ENCODE measurements around the gene CDH5. TPM values are rescaled to one million over a fixed set of nuclear protein-coding genes. Genes with fewer than 3 reads are reported as not detected.
A peak's percentile ranks its signal among the peaks of the same experiment; 100 is the strongest.

CDH5 gene
- total RNA-seq, 1 experiment from 2014 or later, result not detected

DNA sequence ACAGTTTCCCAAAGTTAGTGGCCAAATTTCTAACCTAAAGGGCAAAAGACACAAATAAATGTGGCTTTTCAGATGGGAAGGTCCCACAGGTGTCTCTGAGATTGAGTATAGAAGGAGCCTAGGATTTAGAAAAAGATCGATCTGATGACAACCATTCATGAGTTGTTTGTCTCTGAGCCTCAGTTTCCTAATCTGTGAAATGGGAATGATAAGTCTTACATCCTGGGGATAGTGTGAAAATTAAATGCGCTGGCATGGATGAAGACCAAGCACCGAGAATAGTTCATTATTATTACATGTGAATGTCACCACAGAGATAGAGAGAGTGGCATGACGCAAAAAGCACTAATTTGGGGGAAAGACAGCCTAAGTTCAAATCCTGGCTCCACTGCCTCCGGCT is 7.2 kb downstream of the CDH5 start:
- no peak for DNase-seq (ENCODE audit: low read depth)

DNA sequence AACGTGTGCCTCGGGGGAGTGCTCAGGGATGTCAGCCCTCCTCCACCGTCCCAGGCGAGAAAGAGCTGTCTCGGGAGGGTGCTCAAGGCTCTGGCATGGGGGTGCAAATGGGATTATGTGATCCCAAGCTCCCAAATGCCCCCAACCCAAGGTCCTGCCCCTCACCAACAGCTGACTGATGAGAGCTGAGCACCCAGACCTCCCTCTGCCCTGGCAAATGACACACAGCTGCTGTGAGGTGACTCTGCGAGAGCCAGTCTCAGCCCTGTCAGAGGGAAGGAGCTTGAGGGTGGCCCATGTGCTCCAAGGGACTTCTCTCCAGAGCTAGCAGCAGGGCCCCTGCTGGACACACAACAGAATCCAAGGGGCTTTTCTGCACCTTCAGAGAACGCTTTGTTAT is 7.7 kb downstream of the CDH5 start:
- DNase-seq (ENCODE audit: low read depth), result no peak

DNA sequence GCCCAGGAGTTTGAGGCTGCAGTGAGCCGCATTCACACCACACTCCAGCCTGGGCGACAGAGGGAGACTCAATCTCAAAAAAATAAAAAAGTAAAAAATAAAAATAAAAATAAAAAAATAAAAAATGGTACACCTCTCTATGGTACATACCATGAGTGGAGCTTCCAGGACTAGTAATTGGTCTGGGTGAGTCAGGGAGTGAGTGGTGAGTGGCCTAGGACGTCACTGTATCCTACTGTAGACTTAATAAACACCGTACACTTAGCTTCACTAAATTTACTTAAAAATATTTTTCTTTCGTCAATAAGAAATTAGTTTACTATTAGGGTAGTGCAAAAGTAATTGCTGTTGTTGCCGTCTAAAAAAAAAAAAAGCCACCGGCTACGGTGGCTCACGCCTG is 9.0 kb downstream of the CDH5 start:
- DNase-seq (ENCODE audit: low read depth), result no peak

DNA sequence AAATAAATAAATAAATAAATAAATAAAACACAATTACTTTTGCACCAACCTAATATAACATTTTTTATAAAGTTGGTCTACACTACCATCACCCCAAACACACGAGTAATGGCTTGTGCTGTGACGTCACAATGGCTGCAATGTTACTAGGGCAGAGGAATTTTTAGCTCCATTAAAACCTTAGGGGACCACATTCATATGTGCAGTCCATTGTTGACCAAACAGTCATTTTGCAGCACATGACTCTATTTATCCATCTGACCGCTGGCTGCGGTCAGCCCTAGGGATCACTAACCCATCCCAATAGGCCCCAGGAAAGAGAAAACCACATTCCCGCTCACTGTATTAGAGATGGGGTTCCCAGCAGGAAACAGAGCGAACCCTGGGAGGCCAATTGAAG is 9.6 kb downstream of the CDH5 start:
- DNase-seq (ENCODE audit: low read depth), result peak; percentile 52

DNA sequence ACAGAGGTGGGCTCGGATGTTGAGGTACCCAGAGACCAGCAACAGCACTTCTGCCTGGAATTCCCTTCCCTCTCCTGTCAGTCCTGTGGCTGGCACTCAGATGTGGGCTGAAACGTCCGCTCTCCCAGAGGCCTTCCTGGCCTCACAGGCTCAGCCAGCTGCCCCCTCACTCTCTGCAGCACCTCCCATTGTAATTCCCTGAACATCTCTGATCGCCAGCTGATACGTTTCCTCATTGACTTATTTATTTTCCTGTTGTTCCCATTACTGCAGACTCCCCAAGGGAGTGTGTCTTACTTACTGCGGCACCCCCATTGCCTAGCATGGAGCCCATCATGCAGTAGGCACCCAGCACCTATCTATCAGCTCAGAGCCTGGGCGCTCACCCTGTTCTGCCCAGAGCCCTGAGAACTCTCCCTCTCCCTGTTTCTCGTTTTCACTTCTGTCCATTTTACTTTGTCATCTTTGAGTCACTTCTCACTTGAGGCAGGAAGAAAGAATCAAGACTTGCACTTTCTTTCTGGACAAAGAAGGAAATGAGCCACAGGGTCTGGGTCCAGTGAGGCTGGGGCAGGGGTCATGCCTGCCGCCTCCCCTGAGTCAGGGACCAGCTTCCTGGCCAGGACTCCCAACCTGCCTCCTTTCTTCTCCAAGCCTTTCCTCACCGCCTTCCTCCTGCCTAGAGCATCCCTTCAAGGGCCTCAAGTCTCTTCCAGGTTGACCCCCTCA is 10.2 kb downstream of the CDH5 start:
- no peak for DNase-seq (ENCODE audit: low read depth)

DNA sequence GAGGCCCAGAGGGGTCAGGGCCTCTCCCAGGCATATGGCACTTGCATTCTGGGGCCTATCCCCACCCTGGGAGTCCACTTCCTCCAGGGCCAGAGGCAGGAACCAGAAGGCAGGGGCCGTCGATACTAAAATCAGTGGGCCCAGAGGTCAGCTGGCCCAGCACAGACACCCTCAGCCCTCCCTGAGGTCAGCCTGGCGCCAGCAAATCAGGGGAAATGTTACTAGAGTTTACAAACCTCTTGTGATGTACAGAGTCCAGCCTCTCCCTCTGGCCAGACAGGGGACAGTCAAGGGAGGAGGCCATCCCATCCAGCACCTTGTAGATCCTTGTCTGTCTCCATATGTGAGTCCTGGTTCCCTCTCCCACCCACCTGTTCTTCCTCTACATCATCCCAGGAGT is 10.8 kb downstream of the CDH5 start:
- DNase-seq (ENCODE audit: low read depth), result no peak

DNA sequence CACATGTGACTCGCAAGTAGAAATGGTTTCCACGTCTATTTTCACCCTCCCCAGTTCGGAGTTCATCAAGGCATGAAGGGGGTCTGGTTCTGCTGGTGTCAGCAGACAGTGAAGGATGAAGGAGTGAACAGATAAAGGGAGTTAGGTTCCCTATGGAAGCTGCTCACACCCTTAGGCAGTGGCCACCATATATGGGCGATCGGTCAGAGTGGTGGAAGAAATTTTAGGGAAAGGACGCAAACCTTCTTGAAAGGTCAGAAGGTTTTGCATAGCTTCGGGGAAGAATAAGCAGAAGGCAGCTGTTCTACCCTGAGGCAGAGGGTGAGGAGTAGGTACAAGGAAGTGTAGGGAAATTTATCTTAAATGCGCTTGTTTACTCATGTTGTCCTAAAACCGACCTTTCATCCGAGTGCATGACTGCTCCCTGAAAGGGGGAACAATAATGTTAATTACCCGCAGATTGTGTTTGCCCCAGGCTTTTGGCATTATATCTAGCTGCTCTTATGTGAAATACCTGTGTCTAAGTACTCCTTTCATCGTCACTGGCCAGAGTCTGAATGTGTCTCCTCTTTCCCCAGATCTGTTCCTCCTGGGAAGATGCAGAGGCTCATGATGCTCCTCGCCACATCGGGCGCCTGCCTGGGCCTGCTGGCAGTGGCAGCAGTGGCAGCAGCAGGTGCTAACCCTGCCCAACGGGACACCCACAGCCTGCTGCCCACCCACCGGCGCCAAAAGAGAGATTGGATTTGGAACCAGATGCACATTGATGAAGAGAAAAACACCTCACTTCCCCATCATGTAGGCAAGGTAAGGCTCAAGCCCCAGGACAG is 12.5 kb downstream of the CDH5 start:
- DNase-seq (ENCODE audit: low read depth), result peak; percentile 27

DNA sequence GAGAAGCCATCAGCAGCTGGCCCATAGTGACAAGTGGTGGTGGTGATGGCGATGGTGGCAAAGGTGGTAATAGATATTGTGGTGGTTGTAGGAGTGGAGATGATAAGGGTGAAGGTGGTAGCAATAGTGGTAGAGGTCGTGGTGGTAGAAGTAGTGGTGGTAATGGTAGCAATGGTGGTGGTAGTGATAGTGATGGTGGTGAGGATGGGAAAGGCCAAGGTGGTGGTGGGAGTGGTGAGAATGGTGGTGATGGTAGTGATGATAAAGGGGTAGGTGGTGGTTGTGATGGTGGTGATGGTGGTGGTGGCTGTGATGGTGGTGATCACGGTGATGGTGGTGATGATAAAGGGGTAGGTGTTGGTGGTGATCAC is 13.1 kb downstream of the CDH5 start:
- no peak for DNase-seq (ENCODE audit: low read depth)

DNA sequence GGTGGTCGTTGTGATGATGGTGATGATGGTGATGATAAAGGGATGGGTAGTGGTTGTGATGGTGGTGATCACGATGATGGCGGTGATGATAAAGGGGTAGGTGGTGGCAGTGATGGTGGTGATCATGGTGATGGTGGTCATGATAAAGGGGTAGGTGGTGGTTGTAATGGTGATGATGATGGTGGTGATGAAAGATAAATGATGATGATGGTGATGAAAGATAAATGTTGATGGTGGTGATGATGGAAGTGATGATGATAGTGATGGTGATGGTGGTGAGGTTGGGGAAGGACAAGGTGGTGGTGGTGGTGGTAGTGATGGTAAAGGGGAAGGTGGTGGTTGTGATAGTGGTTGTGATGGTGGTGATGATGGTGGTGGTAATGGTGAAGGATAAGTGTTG is 13.9 kb downstream of the CDH5 start:
- DNase-seq (ENCODE audit: low read depth), result no peak

DNA sequence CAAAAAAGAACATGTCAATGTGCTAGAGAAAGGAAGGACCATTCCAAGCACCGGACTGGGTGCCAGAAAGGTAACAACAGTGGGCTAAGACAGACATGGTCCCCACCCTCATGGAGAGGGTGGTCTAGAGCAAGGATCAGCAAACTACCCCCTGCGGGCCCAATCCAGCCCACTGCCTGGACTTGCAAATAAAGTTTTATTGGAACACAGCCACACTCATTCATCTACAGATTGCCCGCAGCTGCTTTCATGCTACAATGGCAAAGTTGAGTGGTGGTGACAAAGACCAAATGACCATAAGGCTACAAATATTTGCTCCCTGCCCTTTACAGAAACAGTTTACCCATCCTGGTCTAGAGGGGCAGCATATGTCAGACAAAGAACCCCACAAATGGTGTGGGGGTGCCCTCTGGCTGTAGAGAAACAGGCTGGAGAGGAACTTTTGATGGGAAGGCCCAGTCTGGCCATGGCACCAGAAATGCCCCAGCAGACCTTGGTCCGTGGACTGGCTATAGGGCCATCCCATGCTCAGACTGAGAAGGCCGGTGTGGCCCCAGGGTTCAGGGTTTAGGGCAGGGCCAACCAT is 15.2 kb downstream of the CDH5 start:
- DNase-seq (ENCODE audit: low read depth), result no peak

DNA sequence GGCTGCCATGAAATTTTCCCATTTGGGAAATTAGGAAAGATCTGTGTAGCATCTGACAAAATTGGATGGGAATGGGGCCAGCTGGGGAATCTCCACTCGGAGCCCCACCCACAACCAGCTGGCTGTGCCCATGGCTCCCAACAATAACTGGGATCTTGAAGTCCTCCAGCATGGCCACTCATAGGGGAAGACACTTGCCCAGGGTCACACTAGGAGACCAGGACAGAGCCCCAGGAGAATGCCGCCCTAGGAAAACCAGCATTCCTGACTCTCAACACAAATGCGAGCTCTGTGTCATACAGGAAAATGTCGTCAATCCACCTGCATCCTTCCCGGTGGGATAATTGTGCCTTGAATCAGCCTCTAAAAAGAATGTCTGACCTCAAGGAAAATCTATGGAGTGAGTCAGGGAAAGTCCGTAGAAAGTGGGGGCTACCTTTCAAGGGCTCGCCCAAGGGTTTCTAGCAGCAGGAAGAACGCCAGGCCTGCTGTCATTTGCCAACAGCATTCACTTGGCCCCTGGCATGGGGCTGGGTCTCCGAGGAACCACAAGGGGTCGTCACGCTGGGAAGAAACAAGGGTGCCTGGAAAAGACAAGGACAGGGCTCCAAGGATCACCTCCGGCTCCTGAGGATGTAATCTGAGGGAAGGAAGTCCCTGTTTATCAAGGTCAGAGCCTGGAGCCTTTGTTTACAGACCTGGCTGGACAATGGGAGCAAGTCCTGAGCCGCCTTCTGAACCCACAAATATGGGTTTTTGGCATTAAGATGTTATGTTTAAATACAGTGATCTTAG is 15.9 kb downstream of the CDH5 start:
- peak; percentile 70 for DNase-seq (ENCODE audit: low read depth)

DNA sequence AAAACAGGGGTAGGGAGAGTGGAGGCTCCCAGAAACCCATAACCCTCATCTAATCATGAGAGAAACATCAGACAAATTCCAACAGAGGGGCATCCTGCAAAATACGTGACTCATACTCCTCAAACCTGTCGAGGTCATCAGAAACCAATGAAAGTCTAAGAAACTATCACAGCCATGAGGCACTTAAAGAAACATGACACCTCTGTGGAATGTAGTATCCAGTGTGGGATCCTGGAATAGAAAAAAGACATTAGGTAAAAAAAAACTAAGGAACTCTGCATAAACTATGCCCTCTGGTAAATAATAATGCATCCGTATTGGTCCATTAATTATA is 16.4 kb downstream of the CDH5 start:
- DNase-seq (ENCODE audit: low read depth), result peak; percentile 77

DNA sequence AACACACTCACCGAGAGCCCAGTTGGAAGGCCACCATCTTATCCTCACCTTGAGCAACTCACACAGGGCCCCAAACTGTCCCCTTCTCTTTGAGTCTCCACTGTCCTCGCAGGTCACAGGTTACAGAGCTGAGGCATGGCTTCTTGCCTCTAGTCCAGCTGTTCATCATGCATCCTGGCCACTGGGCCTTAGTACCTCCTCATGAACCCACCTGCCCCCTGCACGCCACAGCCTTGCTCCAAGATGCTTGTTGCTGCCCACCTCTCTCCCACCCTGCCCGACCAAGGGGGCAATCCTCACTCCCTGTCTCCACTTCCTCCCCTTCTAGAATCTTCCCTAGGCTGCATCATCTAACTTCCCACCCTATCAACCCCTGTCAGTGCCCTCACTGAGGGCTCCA is 17.1 kb downstream of the CDH5 start:
- DNase-seq (ENCODE audit: low read depth), result no peak

DNA sequence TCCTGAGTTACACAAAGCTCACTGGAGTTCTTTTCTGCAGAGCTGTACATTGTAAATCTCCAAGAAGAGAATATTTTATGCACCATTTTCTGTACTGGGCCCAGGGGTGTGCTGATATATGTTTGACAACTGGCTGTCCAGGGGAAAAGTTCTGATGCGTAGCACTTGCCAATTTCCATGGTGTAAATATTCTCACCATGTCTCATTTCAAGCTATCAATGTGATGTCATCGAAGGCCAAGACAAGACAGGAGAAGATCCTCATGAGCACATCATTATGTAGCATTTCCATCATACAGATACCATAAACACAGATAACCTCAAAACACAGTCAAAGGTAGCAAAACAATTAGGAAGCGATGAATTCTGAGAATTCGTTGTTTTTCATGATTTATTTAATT is 18.9 kb downstream of the CDH5 start:
- DNase-seq (ENCODE audit: low read depth), result no peak

DNA sequence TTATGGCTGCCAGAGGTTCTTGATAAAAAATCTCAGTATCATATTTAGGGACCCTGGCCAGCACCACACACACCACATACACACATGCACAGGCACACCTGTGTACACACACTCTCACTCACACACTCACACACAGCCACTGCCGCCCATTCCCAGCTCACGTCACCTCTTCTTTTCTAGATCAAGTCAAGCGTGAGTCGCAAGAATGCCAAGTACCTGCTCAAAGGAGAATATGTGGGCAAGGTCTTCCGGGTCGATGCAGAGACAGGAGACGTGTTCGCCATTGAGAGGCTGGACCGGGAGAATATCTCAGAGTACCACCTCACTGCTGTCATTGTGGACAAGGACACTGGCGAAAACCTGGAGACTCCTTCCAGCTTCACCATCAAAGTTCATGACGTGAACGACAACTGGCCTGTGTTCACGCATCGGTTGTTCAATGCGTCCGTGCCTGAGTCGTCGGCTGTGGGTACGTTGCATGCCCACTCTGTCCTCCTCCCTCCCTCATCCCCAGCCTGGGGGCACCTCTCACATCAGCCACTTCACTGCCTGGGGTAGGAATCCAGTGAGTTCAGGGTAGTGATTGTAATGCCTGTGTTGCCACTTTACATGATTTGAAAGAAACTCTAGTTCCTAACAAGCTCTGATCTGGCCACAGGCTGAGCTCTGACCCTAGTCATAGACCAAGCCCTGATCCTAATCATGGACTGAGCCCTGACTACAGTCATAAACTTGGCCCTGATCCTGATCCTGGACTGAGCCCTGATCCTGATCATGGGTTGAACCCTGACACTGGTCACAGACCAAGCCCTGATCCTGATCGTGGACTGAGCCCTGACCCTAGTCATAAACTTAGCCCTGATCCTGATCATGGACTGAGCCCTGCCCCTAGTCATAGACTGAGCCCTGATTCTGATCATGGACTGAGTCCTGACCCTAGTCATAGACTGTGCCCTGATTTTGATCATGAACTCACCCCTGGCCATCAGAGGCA is 20.4 kb downstream of the CDH5 start:
- DNase-seq (ENCODE audit: low read depth), result no peak

DNA sequence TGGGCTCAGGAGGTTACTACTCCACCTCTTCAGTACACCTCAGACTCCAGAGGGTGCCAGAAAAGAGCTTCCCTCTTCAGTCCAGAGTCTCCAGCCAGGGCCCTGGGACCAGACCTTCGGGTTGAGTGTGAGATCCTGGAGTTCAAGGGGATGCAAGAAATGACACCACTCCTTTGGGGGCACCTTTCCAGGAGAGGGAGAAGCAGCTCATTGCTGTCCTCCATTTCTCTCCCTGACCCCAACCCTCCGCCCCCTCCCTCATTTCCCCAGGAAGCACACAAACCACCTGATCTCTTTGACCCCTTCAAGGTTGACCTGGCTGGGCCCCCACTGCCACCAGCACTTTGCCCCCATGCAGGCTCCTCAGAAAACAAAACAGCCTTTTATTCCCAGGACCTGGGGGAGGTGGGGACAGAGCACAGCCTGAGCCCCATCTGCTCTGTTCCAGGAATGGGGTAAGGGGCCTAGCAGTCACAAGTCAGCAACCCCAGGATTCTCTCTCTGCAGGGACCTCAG is 21.4 kb downstream of the CDH5 start:
- no peak for DNase-seq (ENCODE audit: low read depth)

DNA sequence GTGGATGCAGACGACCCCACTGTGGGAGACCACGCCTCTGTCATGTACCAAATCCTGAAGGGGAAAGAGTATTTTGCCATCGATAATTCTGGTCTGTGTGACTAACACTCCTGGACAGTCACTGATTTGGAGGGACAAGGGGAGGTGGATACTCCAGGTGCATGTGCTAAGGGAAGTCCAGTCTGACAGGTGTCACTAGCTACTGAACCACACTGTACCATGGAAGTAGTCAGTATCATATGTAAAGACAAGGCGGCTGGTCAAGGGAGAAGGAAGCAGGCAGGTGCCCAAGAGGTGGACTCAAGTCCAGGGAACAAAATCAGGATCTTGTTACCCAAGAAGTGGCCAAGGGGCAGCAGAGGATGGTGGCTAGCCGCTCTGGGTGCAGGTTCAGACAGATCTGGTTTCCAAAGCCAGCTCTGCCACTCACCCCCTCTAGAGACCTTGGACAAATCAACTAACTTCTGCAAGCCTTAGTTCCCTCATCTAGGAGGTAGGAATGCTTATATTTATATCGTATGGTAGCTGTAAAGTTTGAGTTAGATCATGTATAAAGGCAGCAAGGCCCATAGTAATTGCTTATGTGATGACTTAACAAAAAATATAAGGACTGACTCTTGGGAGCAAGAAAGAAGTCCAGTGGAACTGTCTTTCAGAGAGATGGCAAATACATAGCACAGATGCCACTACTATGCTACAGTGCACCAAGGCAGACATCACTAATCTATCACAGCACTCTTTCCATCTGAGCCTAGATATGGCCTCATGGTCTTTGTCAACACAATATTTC is 22.1 kb downstream of the CDH5 start:
- no peak for DNase-seq (ENCODE audit: low read depth)

DNA sequence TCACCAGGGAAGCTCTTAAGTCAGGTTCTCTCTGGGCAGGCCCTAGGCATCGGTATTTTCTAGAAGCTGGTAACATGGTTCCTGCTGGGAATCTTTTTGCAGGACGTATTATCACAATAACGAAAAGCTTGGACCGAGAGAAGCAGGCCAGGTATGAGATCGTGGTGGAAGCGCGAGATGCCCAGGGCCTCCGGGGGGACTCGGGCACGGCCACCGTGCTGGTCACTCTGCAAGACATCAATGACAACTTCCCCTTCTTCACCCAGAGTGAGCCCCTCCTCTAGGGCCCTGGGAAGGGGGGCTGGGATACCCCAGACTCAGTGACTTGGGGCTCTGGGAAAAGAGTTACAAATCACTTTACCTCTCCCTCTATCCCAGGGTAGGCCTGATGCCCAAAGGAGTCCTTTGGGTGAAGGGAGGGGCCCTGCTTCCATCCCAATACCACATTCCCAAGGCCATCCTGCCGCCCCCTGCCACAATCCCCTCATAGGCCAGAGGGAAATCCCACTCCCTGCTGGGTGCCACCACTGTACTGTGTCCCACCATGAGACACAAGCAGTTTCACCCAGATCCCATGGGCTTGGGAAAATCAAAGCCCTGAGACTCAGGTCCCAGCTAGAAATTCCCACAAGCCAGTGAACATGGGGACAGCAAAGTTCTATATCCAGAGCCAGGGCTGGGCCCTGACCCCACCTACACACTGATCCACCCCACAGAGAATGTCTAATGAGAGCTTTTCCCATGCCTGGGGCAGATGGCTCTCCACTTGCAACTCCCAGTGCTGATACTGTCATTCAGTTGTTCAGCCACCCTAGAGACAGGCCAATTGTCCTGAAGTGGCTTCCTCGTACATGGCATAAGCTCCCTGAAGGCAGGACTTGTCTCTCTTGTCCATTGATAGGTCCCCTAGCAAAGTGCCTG is 23.0 kb downstream of the CDH5 start:
- DNase-seq (ENCODE audit: low read depth), result no peak
